Immature natural killer cell (primary cell): Measurements from ENCODE around the gene FOXK1. TPM values are rescaled to one million over a fixed set of nuclear protein-coding genes. Genes with fewer than 3 reads are reported as not detected.
"Not testable (repeated sequence)": the region's sequence is repeated elsewhere in the genome, so short reads cannot be mapped to it uniquely, and the experiment has no call there.

ENCODE experiments used
- DNase-seq, 3 donors: peaks; one replicate each; pipeline ENCODE4 v3.0.0; 2022; ENCODE audit warnings: mixed read lengths in 1 of 3
- H3K27ac Mint-ChIP-seq, 6 donors: one replicate each; pipeline ENCODE4 v1.8.0; 2020; ENCODE audit warnings: mixed read lengths in 6 of 6, mild to moderate bottlenecking in 5 of 6, inconsistent platforms in 4 of 6, moderate library complexity in 3 of 6
- H3K27me3 Mint-ChIP-seq, 3 donors: one replicate each; pipeline ENCODE4 v1.8.0; 2020 to 2021; ENCODE audit warnings: low read depth in 3 of 3, mild to moderate bottlenecking in 3 of 3, mixed read lengths in 3 of 3, moderate library complexity in 3 of 3, inconsistent platforms in 1 of 3
- H3K36me3 Mint-ChIP-seq, 3 donors: one replicate each; pipeline ENCODE4 v1.8.0; 2020; ENCODE audit warnings: mixed read lengths in 3 of 3, inconsistent platforms in 2 of 3, mild to moderate bottlenecking in 2 of 3
- H3K4me1 Mint-ChIP-seq, 2 donors: one replicate each; pipeline ENCODE4 v1.8.0; 2020; ENCODE audit warnings: inconsistent platforms in 2 of 2, mild to moderate bottlenecking in 2 of 2, mixed read lengths in 2 of 2, moderate library complexity in 1 of 2
- H3K4me3 Mint-ChIP-seq, 5 donors: one replicate each; pipeline ENCODE4 v1.8.0; 2020; ENCODE audit warnings: mild to moderate bottlenecking in 5 of 5, mixed read lengths in 5 of 5, inconsistent platforms in 3 of 5, moderate library complexity in 3 of 5
- H3K9me3 Mint-ChIP-seq, 6 donors: one replicate each; pipeline ENCODE4 v1.8.0; 2020; ENCODE audit warnings: mild to moderate bottlenecking in 6 of 6, mixed read lengths in 6 of 6, inconsistent platforms in 4 of 6, moderate library complexity in 3 of 6
- polyA plus RNA-seq, 3 donors: library from polyadenylated mRNA; unstranded; fragments of 300-500 nt; fragmentation: Illumina TruSeq; gene quantifications; one replicate each; pipeline ENCODE4 v1.2.3, GENCODE V29; 2021

FOXK1 gene
- polyA plus RNA-seq: 1 to 10 TPM; 1.1 to 3.4 (median 1.5) TPM

DNA sequence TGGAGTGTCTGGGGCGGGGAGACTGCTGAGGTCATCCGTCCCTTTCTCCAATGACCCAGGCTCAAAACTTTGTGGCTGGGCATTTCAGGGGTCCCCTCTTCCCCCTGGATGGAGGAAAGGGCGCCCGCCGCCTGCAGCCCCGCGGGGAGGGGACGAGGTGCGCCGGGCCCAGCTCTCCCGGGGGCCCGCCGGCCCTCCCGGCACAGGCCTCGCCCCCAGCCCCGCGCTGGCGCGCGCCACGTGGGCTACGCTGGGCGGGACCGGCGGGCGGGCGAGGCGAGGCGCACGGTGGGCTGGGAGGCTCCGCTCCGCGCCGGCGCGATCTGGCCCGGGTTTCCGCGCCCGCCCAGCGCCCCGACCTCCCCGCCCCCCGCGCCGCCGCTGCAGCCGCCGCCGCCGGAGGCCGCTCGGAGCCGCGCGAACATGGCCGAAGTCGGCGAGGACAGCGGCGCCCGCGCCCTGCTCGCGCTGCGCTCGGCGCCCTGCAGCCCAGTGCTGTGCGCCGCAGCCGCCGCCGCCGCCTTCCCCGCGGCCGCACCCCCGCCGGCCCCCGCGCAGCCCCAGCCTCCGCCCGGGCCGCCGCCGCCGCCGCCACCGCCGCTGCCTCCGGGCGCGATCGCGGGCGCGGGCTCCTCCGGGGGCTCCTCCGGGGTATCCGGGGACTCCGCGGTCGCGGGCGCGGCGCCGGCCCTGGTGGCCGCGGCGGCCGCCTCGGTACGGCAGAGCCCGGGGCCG is at the start of gene FOXK1:
FOXK1 (plus strand) TSS at position 410 of the 735 bp plus-strand sequence; CDS start at position 424, 14 bp downstream.
- Mint-ChIP-seq H3K4me1 (peaks cover 30 to 36% of the 10 kb centered on the region in 2 donors), H3K27me3 (peaks cover 0 to 7% (median 4%) of the 10 kb centered on the region in 3 donors), H3K36me3 (no peaks in the 10 kb centered on the region), H3K27ac (peak within 1 kb of the TSS; percentile 94 to 99 (median 97)), H3K4me3 (peak within 1 kb of the TSS; percentile 92 to 98 (median 94)), H3K9me3 (no peaks in the 10 kb centered on the region)
- peak; percentile 80 to 83 (median 81) for DNase-seq

DNA sequence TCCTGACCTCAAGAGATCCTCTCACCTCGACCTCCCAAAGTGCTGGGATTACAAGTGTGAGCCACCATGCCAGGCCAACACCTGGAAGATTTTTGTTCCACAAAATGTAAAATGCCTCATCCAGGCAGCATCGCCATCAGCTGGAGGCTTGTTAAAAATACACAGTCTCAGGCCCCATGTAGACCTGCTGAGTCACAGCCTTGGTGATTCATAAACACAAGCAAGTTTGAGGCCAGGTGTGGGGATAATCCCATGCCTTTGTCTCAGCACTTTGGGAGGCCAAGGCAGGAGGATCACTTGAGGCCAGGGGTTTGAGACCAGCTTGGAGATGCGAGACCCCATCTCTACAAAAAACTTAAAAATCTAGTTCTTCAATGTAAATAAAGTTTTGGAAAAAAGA is 49.1 kb upstream of the FOXK1 start:
- Mint-ChIP-seq H3K4me1 (no peaks in the 10 kb centered on the region), H3K27ac (no peak overlapping the region), H3K36me3 (no peaks in the 10 kb centered on the region), H3K9me3 (no peaks in the 10 kb centered on the region), H3K4me3 (no peak overlapping the region), H3K27me3 (peaks cover 3 to 11% (median 4%) of the 10 kb centered on the region in 3 donors)
- DNase-seq: no peak

DNA sequence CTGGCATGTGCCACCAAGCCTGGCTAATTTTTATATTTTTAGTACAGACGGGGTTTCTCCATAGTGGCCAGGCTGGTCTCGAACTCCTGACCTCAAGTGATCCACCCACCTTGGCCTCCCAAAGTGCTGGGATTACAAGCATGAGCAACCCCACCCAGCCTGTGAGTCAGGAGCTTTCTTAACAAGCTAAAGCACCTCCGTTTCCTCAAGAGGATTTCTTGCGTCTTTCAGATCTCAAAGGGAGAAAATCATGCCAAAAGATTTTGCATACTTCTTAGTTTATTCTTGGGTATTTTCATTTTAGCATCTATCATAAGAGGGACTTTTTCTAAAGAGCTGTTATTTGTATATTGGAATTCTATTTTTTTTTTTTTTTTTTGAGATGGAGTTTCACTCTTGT is 47.9 kb upstream of the FOXK1 start:
- Mint-ChIP-seq H3K27ac (no peak overlapping the region), H3K9me3 (no peaks in the 10 kb centered on the region), H3K4me3 (no peak overlapping the region), H3K4me1 (no peaks in the 10 kb centered on the region), H3K36me3 (no peaks in the 10 kb centered on the region), H3K27me3 (peaks cover 4 to 11% (median 4%) of the 10 kb centered on the region in 3 donors)
- no peak for DNase-seq

DNA sequence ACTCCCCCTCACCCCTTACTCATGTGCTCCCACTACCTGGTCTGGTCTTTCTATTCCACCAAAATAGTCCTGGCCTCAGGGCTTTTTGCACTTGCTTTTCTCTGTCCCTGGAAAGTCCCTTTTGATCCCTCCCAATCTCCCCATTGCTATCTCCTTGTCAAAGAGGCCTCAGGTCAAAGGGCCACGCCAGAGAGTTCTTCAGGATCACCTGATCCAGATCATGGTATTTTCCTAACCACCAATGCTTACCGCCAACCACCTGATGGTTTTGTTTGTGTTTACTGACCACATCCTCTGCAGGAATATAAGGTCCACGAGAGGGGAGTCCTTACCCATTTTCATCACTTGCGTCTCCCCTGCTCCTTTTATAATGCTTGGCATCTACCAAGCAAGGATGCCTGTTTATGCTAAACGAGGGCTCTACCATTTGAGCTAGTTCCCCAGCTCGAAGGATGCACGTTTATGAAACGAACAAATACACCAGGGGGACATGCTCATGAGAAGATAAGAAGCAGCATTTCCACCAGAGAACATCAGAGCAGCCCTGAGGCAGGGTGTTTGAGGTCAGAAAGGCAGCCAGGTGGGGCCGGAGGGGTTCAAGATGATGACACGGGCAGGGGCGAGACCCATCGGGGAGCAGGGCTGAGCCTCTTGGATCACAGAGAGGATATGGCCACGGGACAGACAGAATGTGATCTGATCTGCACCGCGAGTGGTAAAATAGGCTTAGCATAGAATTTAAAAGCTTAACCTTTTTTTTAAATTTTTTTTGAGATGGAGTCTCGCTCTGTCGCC is 43.1 kb upstream of the FOXK1 start:
- Mint-ChIP-seq H3K27ac (no peak overlapping the region), H3K27me3 (peaks cover 12 to 21% (median 16%) of the 10 kb centered on the region in 3 donors), H3K4me3 (peak overlapping the region in 1 of 5 donors; percentile 44), H3K36me3 (no peaks in the 10 kb centered on the region), H3K9me3 (no peaks in the 10 kb centered on the region), H3K4me1 (peaks cover 8% of the 10 kb centered on the region in 2 donors)
- DNase-seq: no peak

DNA sequence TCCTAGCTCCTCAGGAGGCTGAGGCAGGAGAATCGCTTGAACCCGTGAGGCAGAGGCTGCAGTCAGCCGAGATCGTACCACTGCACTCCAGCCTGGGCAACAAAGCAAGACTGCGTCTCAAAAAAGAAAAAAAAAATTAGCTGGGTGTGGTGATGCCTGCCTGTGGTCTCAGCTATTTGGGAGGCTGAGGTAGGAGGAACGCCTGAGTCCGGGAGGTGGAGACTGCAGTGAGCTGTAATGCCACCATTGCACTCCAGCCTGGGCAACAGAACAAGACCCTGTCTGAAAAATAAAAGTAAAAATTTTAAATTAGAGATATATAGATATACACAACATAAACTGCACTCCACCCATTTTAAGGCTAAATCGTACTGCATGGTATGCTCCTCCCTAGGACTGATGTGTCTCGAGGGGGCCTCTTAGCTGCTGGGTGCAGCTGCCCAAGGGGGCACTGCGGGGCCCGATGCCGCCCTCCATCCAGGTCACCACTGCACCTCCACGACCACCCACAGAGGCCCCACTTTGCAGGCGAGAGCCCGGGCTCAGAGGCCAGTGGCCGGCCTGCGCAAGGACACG is 40.9 kb upstream of the FOXK1 start:
- Mint-ChIP-seq H3K4me3 (peak overlapping the region; percentile 67 to 76 (median 75)), H3K9me3 (no peaks in the 10 kb centered on the region), H3K27me3 (peaks cover 12 to 21% (median 16%) of the 10 kb centered on the region in 3 donors), H3K36me3 (no peaks in the 10 kb centered on the region), H3K27ac (peak overlapping the region in 5 of 6 donors; percentile 34 to 68 (median 53)), H3K4me1 (peaks cover 8% of the 10 kb centered on the region in 2 donors)
- no peak for DNase-seq

DNA sequence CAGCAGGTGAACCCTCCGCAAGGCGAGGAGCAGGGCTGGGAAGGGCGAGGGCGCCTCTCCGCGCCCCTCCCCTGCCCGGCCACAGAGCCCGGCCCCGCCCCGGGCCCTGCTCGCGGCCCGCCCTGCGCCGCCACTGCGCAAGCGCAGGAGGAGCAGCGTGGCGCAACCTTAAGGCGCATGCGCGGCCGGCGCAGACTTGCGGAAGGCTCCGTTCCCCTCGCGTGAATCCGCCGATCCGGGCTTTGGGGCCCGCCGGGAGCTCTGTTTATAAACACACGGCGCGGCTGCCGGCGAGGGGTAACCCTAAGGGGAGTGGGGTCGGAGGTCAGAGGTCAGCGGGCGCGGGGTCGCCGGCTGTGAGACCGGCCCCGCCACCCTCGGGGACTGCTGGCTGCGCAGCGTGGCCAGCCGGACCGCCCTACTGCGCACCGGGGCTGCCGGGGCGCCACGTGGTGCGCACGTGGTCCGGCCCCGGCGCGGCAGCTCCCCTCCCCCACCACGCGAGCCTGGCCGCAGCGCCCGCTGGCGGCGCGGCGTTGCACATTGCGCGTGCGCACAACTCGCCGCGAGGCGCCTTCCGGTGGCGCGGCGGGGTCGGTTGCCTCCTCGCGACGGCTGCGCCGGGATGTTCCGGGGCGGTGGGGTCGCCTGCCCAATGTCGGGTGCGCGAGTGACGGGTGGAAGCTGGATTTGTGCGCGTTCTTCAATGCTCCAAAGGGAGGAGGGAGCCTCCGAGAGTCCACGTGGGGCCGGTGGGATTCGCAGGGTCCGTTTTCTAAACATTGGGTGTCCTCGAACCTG is 40.2 kb upstream of the FOXK1 start:
- Mint-ChIP-seq H3K36me3 (no peaks in the 10 kb centered on the region), H3K4me1 (peaks cover 8% of the 10 kb centered on the region in 2 donors), H3K9me3 (no peaks in the 10 kb centered on the region), H3K4me3 (peak overlapping the region; percentile 76 to 90 (median 87)), H3K27ac (peak overlapping the region; percentile 84 to 96 (median 94)), H3K27me3 (peaks cover 12 to 21% (median 16%) of the 10 kb centered on the region in 3 donors)
- peak; percentile 97 to 98 (median 98) for DNase-seq

DNA sequence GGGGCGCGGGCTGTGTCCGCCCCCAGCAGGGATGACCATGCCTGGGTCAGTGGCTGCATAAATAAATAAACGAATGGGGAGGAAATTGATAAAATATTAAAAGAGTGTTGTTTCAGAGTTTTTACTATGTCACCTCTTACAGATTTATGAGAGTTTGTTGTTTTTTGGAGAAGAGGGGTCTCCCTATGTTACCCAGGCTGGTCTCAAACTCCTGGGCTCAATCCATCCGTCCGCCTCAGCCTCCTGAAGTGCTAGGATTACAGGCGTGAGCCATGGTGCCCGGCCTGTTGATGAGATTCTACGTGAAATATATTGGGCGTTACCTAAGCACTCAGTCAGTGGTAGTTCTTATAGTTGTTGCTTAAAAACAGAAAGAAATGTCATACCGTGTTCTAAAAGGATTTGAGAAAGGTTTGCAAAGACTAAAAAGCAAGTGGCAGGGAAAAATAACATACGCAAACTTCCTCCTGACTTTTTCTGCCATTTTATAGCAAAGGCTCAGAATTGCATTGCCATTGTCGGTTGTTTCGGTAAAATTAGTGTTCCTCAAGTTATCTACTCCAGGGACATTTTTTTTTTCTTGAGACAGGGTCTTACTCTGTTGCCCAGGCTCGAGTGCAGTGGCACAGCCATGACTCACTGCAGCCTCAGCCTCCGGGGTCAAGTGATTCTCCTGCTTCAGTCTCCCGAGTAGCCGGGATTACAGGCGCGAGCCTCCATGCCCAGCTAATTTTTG is 39.5 kb upstream of the FOXK1 start:
- DNase-seq: no peak
- Mint-ChIP-seq H3K36me3 (no peaks in the 10 kb centered on the region), H3K27ac (peak overlapping the region; percentile 84 to 96 (median 94)), H3K27me3 (peaks cover 12 to 17% (median 16%) of the 10 kb centered on the region in 3 donors), H3K9me3 (no peaks in the 10 kb centered on the region), H3K4me1 (peaks cover 8% of the 10 kb centered on the region in 2 donors), H3K4me3 (peak overlapping the region; percentile 64 to 90 (median 87))

DNA sequence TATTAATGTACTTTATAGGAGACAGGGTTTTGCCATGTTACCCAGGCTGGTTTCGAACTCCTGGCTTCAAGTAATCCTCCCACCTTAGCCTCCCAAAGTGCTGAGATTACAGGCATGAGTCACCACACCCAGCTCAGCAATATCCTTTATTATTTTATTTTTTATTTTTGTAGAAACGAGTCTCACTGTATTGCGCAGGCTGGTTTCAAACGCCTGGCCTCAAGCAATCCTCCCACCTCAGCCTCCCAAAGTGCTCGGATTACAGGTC is 39.0 kb upstream of the FOXK1 start:
- H3K4me3 Mint-ChIP-seq: peak overlapping the region in 3 of 5 donors; percentile 85 to 90 (median 87)
- peaks cover 12 to 16% (median 15%) of the 10 kb centered on the region in 3 donors for H3K27me3 Mint-ChIP-seq
- H3K4me1 Mint-ChIP-seq, DNase-seq, H3K9me3 Mint-ChIP-seq, H3K36me3 Mint-ChIP-seq: not testable (repeated sequence)
- H3K27ac Mint-ChIP-seq: peak overlapping the region in 3 of 6 donors; percentile 84 to 96 (median 95)

DNA sequence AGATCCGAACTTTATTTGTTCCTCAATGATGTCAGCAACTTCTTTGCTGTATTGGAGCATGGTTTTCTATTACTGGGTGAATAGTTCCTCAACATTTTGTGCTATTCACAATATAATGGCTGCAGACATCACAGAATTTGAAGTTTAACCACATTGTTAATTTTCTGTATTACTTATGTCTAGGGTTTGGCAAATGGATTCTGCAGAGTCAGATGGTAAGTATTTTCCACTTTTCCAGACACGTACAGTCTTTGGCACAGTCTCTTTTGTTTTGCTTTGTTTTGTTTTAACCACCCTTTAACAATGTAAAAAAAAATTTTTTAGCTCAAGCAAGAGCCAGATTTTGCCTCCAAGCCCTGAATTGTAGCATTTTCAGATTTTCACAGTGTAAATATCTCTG is 36.8 kb upstream of the FOXK1 start:
- no peaks in the 10 kb centered on the region for H3K9me3 Mint-ChIP-seq
- no peak overlapping the region for H3K4me3 Mint-ChIP-seq
- no peaks in the 10 kb centered on the region for H3K36me3 Mint-ChIP-seq
- no peak overlapping the region for H3K27ac Mint-ChIP-seq
- H3K4me1 Mint-ChIP-seq: peaks cover 8% of the 10 kb centered on the region in 2 donors
- peaks cover 12 to 18% (median 12%) of the 10 kb centered on the region in 3 donors for H3K27me3 Mint-ChIP-seq
- no peak for DNase-seq

DNA sequence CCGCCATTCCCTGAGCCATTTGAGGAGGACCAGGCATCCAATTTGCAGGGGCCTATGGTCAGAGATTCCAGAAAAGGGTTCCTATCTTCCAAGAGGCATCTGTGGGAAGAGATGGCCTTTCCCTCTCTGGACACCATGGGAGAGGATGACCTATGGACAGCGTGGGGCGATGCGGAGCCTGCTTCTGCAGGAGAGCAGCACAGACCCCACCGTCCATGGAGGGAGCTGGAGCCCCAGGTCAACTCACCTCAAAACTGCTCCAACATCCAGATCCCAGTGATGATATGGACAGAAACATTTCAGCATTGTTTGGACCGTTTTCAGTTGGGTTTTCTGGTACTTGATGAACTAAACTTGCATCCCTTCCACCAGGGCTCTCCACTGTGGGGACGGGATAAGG is 34.0 kb upstream of the FOXK1 start:
- Mint-ChIP-seq H3K4me3 (no peak overlapping the region), H3K4me1 (no peaks in the 10 kb centered on the region), H3K27ac (no peak overlapping the region), H3K36me3 (no peaks in the 10 kb centered on the region), H3K9me3 (no peaks in the 10 kb centered on the region), H3K27me3 (peaks cover 0 to 3% (median under 1%) of the 10 kb centered on the region in 3 donors)
- DNase-seq: no peak

DNA sequence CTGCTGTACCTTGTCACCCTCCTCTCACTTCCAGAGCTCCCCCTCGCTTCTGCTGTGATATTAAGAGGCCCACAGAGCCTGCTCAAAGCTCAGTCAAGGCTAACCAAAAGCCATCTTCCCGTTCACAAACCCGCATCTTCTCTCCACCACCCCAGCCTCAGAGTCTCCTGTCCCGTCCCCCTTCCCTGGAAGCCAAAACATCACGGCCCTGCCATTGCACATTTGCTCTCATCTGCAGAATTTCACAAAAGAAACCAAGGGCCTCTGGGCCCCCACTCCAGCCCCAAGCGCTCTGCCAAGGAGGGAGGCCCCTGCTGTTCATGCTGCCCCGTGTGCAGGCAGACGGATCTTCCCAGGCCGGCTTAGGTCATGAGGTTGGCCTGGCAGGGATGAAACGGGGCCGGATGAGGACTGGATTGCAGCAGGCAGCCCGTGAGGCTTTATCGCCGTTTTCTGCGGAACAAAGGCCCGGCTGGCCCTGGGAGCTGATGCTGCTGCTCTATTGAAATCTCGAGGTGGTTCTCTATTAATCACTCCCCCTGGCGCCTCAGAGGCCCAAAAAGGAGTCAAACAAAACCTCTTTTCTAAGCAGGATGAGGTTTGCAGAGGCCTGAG is 31.6 kb upstream of the FOXK1 start:
- DNase-seq: no peak
- Mint-ChIP-seq H3K4me1 (no peaks in the 10 kb centered on the region), H3K9me3 (no peaks in the 10 kb centered on the region), H3K4me3 (no peak overlapping the region), H3K27me3 (peaks cover 0 to 3% (median 0%) of the 10 kb centered on the region in 3 donors), H3K36me3 (no peaks in the 10 kb centered on the region), H3K27ac (peak overlapping the region in 1 of 6 donors; percentile 19)

DNA sequence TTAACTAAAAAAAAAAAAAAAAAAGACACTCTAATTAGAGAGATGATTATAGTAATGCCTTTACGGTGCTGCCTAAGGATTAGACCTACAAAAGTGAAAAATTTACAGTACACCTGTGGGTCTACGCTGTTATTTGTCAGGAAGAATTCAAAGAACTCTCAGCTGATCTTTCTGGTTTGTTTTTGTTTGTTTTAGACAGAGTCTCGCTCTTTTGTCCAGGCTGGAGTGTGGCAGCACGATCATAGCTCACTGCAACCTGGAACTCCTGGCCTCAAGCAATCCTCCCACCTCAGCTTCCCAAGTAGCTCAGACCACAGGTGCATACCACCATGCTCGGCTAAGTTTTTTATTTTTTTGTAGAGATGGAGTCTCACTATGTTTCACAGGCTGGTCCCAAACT is 28.3 kb upstream of the FOXK1 start:
- Mint-ChIP-seq H3K4me1 (no peaks in the 10 kb centered on the region), H3K4me3 (no peak overlapping the region), H3K36me3 (peaks cover 3 to 8% (median 5%) of the 10 kb centered on the region in 3 donors), H3K27ac (no peak overlapping the region), H3K27me3 (peaks cover 0 to 3% (median 3%) of the 10 kb centered on the region in 3 donors), H3K9me3 (peaks cover 0 to 5% (median 3%) of the 10 kb centered on the region in 6 donors)
- no peak for DNase-seq
